Keratinocyte (primary cell): ENCODE results near the gene HHATL. TPM values are rescaled to one million over a fixed set of nuclear protein-coding genes. Genes with fewer than 3 reads are reported as not detected.
A peak's percentile ranks its signal among the peaks of the same experiment; 100 is the strongest.

ENCODE experiments used
- DNase-seq: peaks from one replicate; pipeline ENCODE4 v3.0.0-alpha.2; 2011; ENCODE audit warnings: low read depth, missing footprints, low spot score
- FAIRE-seq: peaks from 2 replicates; lab custom pipeline; 2011; peaks lifted over from hg19 to GRCh38; lab: Jason Lieb, UNC
- H2AFZ ChIP-seq: 2 replicates; pipeline ENCODE4 v1.6.0; 2012; ENCODE audit warnings: low read length, control low read depth, inconsistent platforms; ENCODE audit not compliant: control insufficient read depth
- H3K27ac ChIP-seq: 2 replicates; pipeline ENCODE4 v1.5.1; 2011; ENCODE audit warnings: low read length; ENCODE audit not compliant: control insufficient read depth, insufficient read depth
- H3K27me3 ChIP-seq: 3 replicates; pipeline ENCODE4 v1.6.0; 2011; ENCODE audit warnings: low read length; ENCODE audit not compliant: control insufficient read depth, insufficient read depth; ENCODE audit errors: extremely low read depth
- H3K36me3 ChIP-seq, 2 experiments: 2 replicates in 1 of 2; 3 replicates in 1 of 2; pipeline ENCODE4 v1.5.1; 2011; ENCODE audit warnings: low read length in 2 of 2, mild to moderate bottlenecking in 1 of 2; ENCODE audit not compliant: control insufficient read depth in 2 of 2, insufficient read depth in 2 of 2; ENCODE audit errors: extremely low read depth in 1 of 2
- H3K4me1 ChIP-seq: 3 replicates; pipeline ENCODE4 v1.5.1; 2011; ENCODE audit warnings: low read length; ENCODE audit not compliant: control insufficient read depth, insufficient read depth; ENCODE audit errors: extremely low read depth
- H3K4me2 ChIP-seq: 3 replicates; pipeline ENCODE4 v1.6.0; 2011; ENCODE audit warnings: low read depth, low read length; ENCODE audit not compliant: control insufficient read depth, insufficient read depth; ENCODE audit errors: extremely low read depth
- H3K4me3 ChIP-seq, 3 experiments: fragments of 200-600 bp in 1 of 3; sonication (generic) in 1 of 3; 2 replicates in 2 of 3; 3 replicates in 1 of 3; pipeline ENCODE4 v1.5.1; 2011 to 2016; ENCODE audit warnings: low read length in 3 of 3, mild to moderate bottlenecking in 3 of 3, control low read depth in 2 of 3, inconsistent platforms in 1 of 3, low read depth in 1 of 3, mixed read lengths in 1 of 3, mixed run types in 1 of 3, moderate library complexity in 1 of 3; ENCODE audit not compliant: control insufficient read depth in 2 of 3, insufficient read depth in 2 of 3; ENCODE audit errors: extremely low read depth in 1 of 3
- H3K79me2 ChIP-seq: 2 replicates; pipeline ENCODE4 v1.6.0; 2012; ENCODE audit warnings: low read length; ENCODE audit not compliant: control insufficient read depth, insufficient read depth
- H3K9ac ChIP-seq: 3 replicates; pipeline ENCODE4 v1.6.0; 2011; ENCODE audit warnings: low read length; ENCODE audit not compliant: control insufficient read depth, insufficient read depth; ENCODE audit errors: extremely low read depth
- H3K9me1 ChIP-seq: 3 replicates; pipeline ENCODE4 v1.6.0; 2011; ENCODE audit warnings: low read length; ENCODE audit not compliant: control insufficient read depth, insufficient read depth; ENCODE audit errors: extremely low read depth
- H3K9me3 ChIP-seq: 2 replicates; pipeline ENCODE4 v1.5.1; 2012; ENCODE audit warnings: low read depth, low read length; ENCODE audit not compliant: control insufficient read depth
- H4K20me1 ChIP-seq: 3 replicates; pipeline ENCODE4 v1.6.0; 2011; ENCODE audit warnings: low read length; ENCODE audit not compliant: control insufficient read depth, insufficient read depth; ENCODE audit errors: extremely low read depth
- EZH2 ChIP-seq: IDR thresholded peaks from one replicate; pipeline ENCODE4 v1.6.1; 2012; ENCODE audit warnings: inconsistent platforms, mild to moderate bottlenecking, low read length, moderate library complexity
- dilution Hi-C: fragments of 300-500 bp; cut with MboI; formaldehyde crosslinking; loops from one replicate; pipeline ENCODE4 v1.7.0; 2020; ENCODE audit warnings: low sequenced_read_pairs; ENCODE audit not compliant: extremely low pct_ligation_motif_present
- polyA plus RNA-seq, 5 experiments: library from polyadenylated mRNA; depleted of rRNA in 3 of 5; stranded (reverse) in 3 of 5; stranded (forward) in 1 of 5; unstranded in 1 of 5; fragments of >200 nt; gene quantifications; 1 replicate in 1 of 5; 2 replicates in 3 of 5; 3 replicates in 1 of 5; pipeline versions ENCODE4 v1.2.1 to v1.2.3, GENCODE V29; 2011 to 2012; ENCODE audit warnings: missing spikeins in 2 of 5, low read depth in 1 of 5, low replicate concordance in 1 of 5
- TF ChIP-seq, protein P1 (sequence below), 3 experiments: IDR thresholded peaks in 1 of 3; conservative IDR thresholded peaks in 1 of 3; optimal IDR thresholded peaks in 1 of 3; 2 replicates in 2 of 3; 3 replicates in 1 of 3; pipeline versions ENCODE3 to v1.5.1; 2011; ENCODE audit warnings: low read length in 3 of 3, mild to moderate bottlenecking in 3 of 3, moderate library complexity in 2 of 3, control low read depth in 1 of 3, inconsistent platforms in 1 of 3; ENCODE audit not compliant: insufficient read depth in 2 of 3; ENCODE audit errors: extremely low read depth in 1 of 3

HHATL gene
- polyA plus RNA-seq, 1 donor (not counting 4 experiments of a cell fraction or from before 2014, with no cell fraction given): not detected

DNA sequence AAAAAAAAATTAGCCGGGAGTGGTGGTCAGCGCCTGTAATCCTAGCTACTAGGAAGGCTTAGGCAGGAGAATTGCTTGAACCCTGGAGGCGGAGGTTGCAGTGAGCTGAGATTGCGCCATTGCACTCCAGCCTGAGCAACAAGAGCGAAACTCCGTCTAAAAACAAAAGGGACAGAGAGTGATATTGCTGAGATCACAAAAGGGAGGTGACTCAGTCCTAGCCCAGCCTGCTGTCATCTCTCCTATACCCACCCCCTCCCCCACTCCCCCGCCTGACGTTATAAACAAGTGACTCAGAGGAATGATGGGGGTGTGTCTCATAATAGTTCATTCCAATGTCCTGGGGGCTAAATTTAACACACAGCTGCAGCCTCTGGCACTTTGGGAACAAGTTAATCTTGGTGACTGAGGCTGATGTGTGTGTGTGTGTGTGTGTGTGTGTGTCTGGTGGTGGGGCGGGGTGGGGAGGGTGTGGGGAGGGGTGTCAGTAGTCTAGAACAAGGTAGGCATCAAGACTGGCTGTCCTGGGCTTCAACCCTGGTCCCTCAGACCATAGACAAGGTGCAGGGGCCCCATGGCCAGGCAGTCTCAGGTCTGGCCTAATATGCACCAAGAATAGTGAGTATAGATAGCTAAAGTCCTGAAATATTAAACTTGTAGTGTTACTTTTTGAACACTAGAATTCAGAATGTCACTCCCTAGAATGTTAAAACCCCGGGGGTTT, 18.6 kb downstream of the HHATL start:
- no peak overlapping the region for H3K4me2 ChIP-seq
- H2AFZ ChIP-seq: no peak overlapping the region
- FAIRE-seq (peak; percentile 72), DNase-seq (peak; percentile 89)
- H3K9ac ChIP-seq: no peak overlapping the region
- no peak overlapping the region for H3K4me3 ChIP-seq
- no peak overlapping the region for H3K27ac ChIP-seq
- H3K27me3 ChIP-seq: peaks cover 21% of the 10 kb centered on the region
- dilution Hi-C loops: no loop called here
- TF ChIP-seq, protein P1, sequence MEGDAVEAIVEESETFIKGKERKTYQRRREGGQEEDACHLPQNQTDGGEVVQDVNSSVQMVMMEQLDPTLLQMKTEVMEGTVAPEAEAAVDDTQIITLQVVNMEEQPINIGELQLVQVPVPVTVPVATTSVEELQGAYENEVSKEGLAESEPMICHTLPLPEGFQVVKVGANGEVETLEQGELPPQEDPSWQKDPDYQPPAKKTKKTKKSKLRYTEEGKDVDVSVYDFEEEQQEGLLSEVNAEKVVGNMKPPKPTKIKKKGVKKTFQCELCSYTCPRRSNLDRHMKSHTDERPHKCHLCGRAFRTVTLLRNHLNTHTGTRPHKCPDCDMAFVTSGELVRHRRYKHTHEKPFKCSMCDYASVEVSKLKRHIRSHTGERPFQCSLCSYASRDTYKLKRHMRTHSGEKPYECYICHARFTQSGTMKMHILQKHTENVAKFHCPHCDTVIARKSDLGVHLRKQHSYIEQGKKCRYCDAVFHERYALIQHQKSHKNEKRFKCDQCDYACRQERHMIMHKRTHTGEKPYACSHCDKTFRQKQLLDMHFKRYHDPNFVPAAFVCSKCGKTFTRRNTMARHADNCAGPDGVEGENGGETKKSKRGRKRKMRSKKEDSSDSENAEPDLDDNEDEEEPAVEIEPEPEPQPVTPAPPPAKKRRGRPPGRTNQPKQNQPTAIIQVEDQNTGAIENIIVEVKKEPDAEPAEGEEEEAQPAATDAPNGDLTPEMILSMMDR (optimal IDR thresholded peaks at IDR 0.05 in 1 of 3, IDR thresholded peaks at IDR 0.05 in 1 of 3, conservative IDR thresholded peaks at IDR 0.05 in 1 of 3; ENCODE audit: extremely low read depth in 1 of 3, insufficient read depth in 2 of 3, low read length in 3 of 3): no peak
- no peak for TF ChIP-seq EZH2
- no peaks in the 10 kb centered on the region for H3K9me3 ChIP-seq
- H3K79me2 ChIP-seq: no peaks in the 10 kb centered on the region
- H3K4me1 ChIP-seq: peaks cover 12% of the 10 kb centered on the region
- H3K36me3 ChIP-seq: no peaks in the 10 kb centered on the region
- H4K20me1 ChIP-seq: no peaks in the 10 kb centered on the region
- H3K9me1 ChIP-seq: no peaks in the 10 kb centered on the region

DNA sequence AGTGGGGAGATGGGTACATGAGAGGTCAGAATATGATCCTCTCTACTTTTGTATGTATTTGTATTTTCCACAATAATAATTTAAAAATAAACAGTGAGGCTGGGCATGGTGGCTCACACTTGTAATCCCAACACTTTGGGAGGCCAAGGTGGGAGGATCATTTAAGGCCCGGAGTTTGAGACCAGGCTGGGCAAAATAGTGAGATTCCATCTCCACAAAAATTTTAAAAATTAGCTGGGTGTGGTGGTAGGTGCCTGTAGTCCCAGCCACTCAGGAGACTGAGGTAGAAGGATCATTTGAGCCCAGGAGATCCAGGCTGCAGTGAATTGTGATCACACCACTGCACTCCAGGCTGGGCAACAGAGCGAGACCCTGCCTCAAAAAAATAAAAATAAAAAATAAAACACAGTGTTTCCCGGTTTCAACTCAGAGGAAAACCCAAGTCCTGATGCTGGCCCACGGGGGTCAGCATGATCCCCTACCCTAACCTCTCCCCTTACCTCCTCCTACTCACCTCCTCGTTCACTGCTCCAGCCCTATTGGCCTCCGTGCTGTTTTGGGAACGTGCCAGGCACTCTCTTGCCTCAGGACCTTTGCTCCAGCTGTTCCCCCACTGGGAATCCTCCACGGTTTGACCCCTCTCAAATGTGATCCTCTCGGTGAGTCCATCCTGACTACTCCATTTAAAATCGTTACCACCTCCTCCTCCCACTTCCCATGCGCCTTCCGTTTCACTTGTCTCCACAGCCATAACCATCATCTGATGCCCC, 20.1 kb downstream of the HHATL start:
- Histone ChIP-seq H2AFZ (no peak overlapping the region), H3K9me1 (no peaks in the 10 kb centered on the region), H3K9me3 (no peaks in the 10 kb centered on the region), H3K79me2 (no peaks in the 10 kb centered on the region), H3K4me3 (no peak overlapping the region), H3K4me2 (no peak overlapping the region), H3K9ac (no peak overlapping the region), H4K20me1 (no peaks in the 10 kb centered on the region), H3K4me1 (peaks cover 12% of the 10 kb centered on the region), H3K27me3 (peaks cover 21% of the 10 kb centered on the region), H3K36me3 (no peaks in the 10 kb centered on the region), H3K27ac (no peak overlapping the region)
- DNase-seq (no peak), FAIRE-seq (no peak)
- dilution Hi-C loops: no loop called here
- TF ChIP-seq, protein P1 (optimal IDR thresholded peaks at IDR 0.05 in 1 of 3, IDR thresholded peaks at IDR 0.05 in 1 of 3, conservative IDR thresholded peaks at IDR 0.05 in 1 of 3; ENCODE audit: extremely low read depth in 1 of 3, insufficient read depth in 2 of 3, low read length in 3 of 3): no peak
- TF ChIP-seq EZH2: no peak
